Kidney (tissue), 14 donors: ENCODE measurements around the gene SERPINI1. TPM values are rescaled to one million over a fixed set of nuclear protein-coding genes. Genes with fewer than 3 reads are reported as not detected.

Source experiments
- DNase-seq, 5 donors: peaks; one replicate each; pipeline ENCODE4 v3.0.0-alpha.2; 2013 to 2020
- FAIRE-seq: peaks from 2 replicates; lab custom pipeline; 2012; peaks lifted over from hg19 to GRCh38; lab: Jason Lieb, UNC
- H3K27ac ChIP-seq, 2 donors: one replicate each; pipeline ENCODE4 v1.7.0; 2013; ENCODE audit warnings: low read depth in 2 of 2, low read length in 2 of 2, inconsistent platforms in 1 of 2
- H3K27me3 ChIP-seq: one replicate; pipeline ENCODE4 v1.7.1; 2013; ENCODE audit warnings: low read length, inconsistent platforms; ENCODE audit not compliant: control insufficient read depth, insufficient read depth
- H3K36me3 ChIP-seq, 3 donors: one replicate each; pipeline versions ENCODE4 v1.7.0 to v1.7.1; 2013; ENCODE audit warnings: low read length in 3 of 3, control low read depth in 1 of 3, inconsistent platforms in 1 of 3; ENCODE audit not compliant: insufficient read depth in 3 of 3, control insufficient read depth in 2 of 3
- H3K4me1 ChIP-seq, 3 donors: one replicate each; pipeline versions ENCODE4 v1.7.0 to v1.7.1; 2013; ENCODE audit warnings: low read length in 3 of 3, inconsistent platforms in 1 of 3, low read depth in 1 of 3; ENCODE audit not compliant: control insufficient read depth in 2 of 3, insufficient read depth in 2 of 3
- H3K4me3 ChIP-seq, 3 donors: one replicate each; pipeline versions ENCODE4 v1.7.0 to v1.8.1; 2013; ENCODE audit warnings: low read length in 3 of 3, control low read depth in 1 of 3, inconsistent platforms in 1 of 3
- H3K9ac ChIP-seq, 3 donors: one replicate each; pipeline versions ENCODE4 v1.7.0 to v1.7.1; 2013; ENCODE audit warnings: low read length in 3 of 3, control low read depth in 1 of 3, inconsistent platforms in 1 of 3
- H3K9me3 ChIP-seq, 3 donors: one replicate each; pipeline versions ENCODE4 v1.7.0 to v1.7.1; 2013; ENCODE audit warnings: low read length in 3 of 3, control low read depth in 1 of 3, inconsistent platforms in 1 of 3; ENCODE audit not compliant: control insufficient read depth in 2 of 3, insufficient read depth in 1 of 3
- intact Hi-C: fragments of 100-400 bp; cut with DNase I; formaldehyde crosslinking; loops from one replicate; pipeline ENCODE4 v1.11.1; 2022
- polyA plus RNA-seq: library from polyadenylated mRNA; stranded (reverse); fragments of 350-450 nt; fragmentation: Illumina TruSeq; extraction: RNeasy Lipid Tissue Mini Kit (QIAGEN cat#74804); gene quantifications from one replicate; pipeline ENCODE4 v1.2.3, GENCODE V29; 2014; ENCODE audit warnings: low read depth, low replicate concordance; ENCODE audit not compliant: insufficient read depth
- total RNA-seq: library from RNA; stranded (reverse); fragmentation: NEBNext Ultra II Directional; extraction: Animal tissue kit (Norgen Biotek cat#: 25700); gene quantifications from one replicate; pipeline ENCODE4 v1.2.1, GENCODE V29; 2021
- TF ChIP-seq, protein P1 (sequence below): IDR thresholded peaks from 3 replicates; pipeline ENCODE4 v1.5.1; 2012; ENCODE audit warnings: mild to moderate bottlenecking, moderate library complexity, borderline replicate concordance; ENCODE audit not compliant: insufficient read depth; ENCODE audit errors: extremely low read depth
- donor health status: control.
- donor health status: control.
- donor health status: control.
- donor health status: control.
- donor health status: control.
- donor health status: DM: yes; HTN: yes; CAD: no.
- donor health status: Normal renal cell carcinoma (clear cell type).

The SERPINI1 gene
- total and polyA plus RNA-seq, 2 donors from 2014 or later: 9.5 to 35.3 TPM

DNA sequence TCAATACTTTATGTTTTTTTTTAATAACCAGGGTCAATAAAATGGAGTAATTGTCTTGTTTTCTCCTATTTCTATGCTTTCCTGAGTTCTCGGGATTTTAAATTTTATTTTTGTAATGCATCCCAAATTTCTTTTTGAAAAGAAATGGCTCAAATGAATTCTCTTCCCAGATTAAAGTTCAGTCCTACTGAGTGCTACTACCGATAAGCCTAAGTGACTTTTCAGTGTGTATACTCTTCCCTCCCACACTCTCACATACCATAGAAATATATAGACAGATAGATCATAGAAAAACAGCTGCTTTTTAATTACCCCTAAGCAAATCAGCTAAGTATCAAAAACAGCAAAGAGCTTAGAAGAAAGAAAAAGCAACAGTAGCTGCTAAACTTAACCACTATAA is 1.5 kb downstream of the SERPINI1 start:
- Histone ChIP-seq H3K4me1 (peaks cover 0 to 6% (median 0%) of the 10 kb centered on the region in 3 donors), H3K27ac (no peak overlapping the region)
- FAIRE-seq: no peak

DNA sequence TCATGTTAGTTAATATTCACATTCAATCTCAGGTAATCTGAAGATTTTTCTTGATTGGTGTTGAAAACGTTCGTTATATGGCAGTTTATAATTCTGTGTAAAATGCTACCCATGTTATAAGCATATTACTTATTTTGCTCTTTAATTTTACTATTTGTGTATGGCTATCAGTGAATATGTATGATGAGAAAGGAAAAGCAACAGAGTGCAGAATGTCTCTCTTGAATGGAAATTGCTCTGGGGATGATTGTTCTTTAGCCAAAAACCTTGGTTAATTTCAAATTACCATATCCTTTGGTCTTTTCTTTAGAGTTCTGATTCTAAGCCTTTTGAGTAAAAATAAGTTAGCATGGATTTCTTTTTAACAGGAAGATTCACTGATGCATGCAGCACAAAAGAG is 2.5 kb downstream of the SERPINI1 start:
- TF ChIP-seq, protein P1, sequence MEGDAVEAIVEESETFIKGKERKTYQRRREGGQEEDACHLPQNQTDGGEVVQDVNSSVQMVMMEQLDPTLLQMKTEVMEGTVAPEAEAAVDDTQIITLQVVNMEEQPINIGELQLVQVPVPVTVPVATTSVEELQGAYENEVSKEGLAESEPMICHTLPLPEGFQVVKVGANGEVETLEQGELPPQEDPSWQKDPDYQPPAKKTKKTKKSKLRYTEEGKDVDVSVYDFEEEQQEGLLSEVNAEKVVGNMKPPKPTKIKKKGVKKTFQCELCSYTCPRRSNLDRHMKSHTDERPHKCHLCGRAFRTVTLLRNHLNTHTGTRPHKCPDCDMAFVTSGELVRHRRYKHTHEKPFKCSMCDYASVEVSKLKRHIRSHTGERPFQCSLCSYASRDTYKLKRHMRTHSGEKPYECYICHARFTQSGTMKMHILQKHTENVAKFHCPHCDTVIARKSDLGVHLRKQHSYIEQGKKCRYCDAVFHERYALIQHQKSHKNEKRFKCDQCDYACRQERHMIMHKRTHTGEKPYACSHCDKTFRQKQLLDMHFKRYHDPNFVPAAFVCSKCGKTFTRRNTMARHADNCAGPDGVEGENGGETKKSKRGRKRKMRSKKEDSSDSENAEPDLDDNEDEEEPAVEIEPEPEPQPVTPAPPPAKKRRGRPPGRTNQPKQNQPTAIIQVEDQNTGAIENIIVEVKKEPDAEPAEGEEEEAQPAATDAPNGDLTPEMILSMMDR: no peak
- intact Hi-C loops: no loop called here
- FAIRE-seq (no peak), DNase-seq (no peak)
- H3K9me3 ChIP-seq: no peaks in the 10 kb centered on the region
- no peaks in the 10 kb centered on the region for H3K27me3 ChIP-seq
- no peak overlapping the region for H3K4me3 ChIP-seq
- H3K9ac ChIP-seq: no peak overlapping the region
- peaks cover 0 to 6% (median 0%) of the 10 kb centered on the region in 3 donors for H3K4me1 ChIP-seq
- H3K36me3 ChIP-seq: no peaks in the 10 kb centered on the region
- no peak overlapping the region for H3K27ac ChIP-seq

More for the DNA sequence above, 1.5 kb downstream of the SERPINI1 start:
- no peak for DNase-seq
- TF ChIP-seq, protein P1: no peak
- peak overlapping the region in 1 of 3 donors; percentile 92 for H3K4me3 ChIP-seq
- intact Hi-C loops: no loop called here
- no peaks in the 10 kb centered on the region for H3K36me3 ChIP-seq
- H3K9me3 ChIP-seq: no peaks in the 10 kb centered on the region
- H3K9ac ChIP-seq: no peak overlapping the region
- no peaks in the 10 kb centered on the region for H3K27me3 ChIP-seq

DNA sequence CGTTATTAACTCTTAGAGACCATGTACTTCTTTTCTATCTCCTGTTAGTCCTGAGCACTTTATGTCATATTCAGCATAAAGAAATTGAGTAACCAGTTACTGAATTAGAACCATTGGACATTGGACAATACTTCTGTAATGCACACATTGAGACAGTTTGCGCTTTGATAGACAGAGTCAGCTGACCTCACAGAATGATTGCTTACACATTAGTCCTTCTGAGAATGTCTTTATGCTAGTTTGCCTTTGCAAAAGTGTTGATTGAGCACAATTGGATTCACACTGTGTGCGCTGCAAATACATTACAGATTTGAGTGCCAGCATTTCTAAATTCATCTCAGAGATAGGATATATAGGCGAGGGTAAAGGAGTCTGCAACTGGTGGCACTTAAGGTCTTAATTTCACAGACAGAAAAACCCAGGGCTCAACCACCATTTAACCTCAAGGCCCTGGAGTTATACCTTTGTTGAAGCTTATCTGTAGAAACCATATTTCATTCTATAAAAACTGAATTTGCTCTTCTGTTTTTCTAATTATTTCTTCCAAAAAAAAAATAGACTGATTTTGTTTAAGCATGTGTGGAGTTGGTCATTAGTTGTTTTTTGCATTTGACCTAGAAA is 3.8 kb downstream of the SERPINI1 start:
- Histone ChIP-seq H3K4me3 (no peak overlapping the region), H3K9me3 (no peaks in the 10 kb centered on the region), H3K9ac (no peak overlapping the region), H3K4me1 (peaks cover 0 to 2% (median 0%) of the 10 kb centered on the region in 3 donors), H3K36me3 (no peaks in the 10 kb centered on the region), H3K27ac (no peak overlapping the region), H3K27me3 (no peaks in the 10 kb centered on the region)
- intact Hi-C loops: no loop called here
- DNase-seq (peak in 1 of 5 donors; percentile 7), FAIRE-seq (no peak)
- TF ChIP-seq, protein P1: no peak
